Mesenteric fat pad (tissue), 1 donor: Measurements from ENCODE around the gene MYO1D. TPM values are rescaled to one million over a fixed set of nuclear protein-coding genes. Genes with fewer than 3 reads are reported as not detected.
"Not testable (repeated sequence)": the region's sequence is repeated elsewhere in the genome, so short reads cannot be mapped to it uniquely, and the experiment has no call there.

Experiments
- DNase-seq: peaks from one replicate; pipeline ENCODE4 v3.0.0-alpha.2; 2020; ENCODE audit warnings: low spot score
- total RNA-seq: library from RNA; stranded (reverse); fragmentation: NEBNext Ultra II Directional; extraction: Animal tissue kit (Norgen Biotek cat#: 25700); gene quantifications from one replicate; pipeline ENCODE4 v1.2.1, GENCODE V29; 2021
- donor health status: DM: yes; HTN: yes; CAD: no.

The MYO1D gene
- total RNA-seq, 1 donor from 2014 or later: 36.0 TPM

DNA sequence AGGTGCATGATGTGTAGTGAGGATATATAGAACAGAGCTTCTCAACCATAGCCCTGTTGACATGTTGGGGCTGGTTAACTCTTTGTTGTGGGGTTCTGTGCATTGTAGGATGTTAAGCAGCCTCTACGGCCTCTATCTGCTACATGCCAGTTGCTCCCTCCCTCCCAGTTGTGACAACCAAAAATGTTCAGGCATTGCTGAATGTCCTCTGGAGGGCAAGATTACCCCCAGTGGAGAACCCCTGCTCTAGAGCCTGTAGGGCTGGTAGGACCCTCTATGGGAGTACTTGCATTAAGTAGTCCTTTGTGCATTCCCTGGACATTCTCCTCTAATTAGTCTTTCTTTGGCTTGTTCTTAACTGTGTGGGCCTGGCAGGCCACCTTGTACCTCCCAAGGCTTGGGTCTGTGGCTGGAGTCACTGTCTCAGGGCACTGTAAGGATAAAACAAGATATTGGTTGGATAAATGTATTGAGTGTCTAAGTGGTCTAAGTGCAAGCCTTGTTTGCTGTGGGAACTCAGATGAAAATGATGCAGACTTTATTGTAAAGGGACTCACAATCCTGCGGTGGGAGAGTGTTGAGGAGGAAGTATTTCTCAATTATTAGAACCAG is 19.8 kb upstream of the MYO1D start:
- DNase-seq: no peak

GRCh38 chr17:32894245-32894644 is 17.3 kb upstream of the MYO1D start:
- no peak for DNase-seq

DNA sequence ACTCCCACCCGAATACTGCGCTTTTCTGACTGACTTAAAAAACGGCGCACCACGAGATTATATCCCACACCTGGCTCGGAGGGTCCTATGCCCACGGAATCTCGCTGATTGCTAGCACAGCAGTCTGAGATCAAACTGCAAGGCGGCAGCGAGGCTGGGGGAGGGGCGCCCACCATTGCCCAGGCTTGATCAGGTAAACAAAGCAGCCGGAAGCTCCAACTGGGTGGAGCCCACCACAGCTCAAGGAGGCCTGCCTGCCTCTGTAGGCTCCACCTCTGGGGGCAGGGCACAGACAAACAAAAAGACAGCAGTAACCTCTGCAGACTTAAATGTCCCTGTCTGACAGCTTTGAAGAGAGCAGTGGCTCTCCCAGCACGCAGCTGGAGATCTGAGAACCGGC is 10.5 kb upstream of the MYO1D start:
- not testable (repeated sequence) for DNase-seq

GRCh38 chr17:32886951-32887350 is 10.0 kb upstream of the MYO1D start:
- not testable (repeated sequence) for DNase-seq

GRCh38 chr17:32882734-32883133 is 5.8 kb upstream of the MYO1D start:
- DNase-seq: no peak

- DNase-seq: no peak
Measured at GRCh38 chr17:32882029-32882428, 5.1 kb upstream of the MYO1D start.

GRCh38 chr17:32880671-32881453 is 3.9 kb upstream of the MYO1D start:
- no peak for DNase-seq

DNA sequence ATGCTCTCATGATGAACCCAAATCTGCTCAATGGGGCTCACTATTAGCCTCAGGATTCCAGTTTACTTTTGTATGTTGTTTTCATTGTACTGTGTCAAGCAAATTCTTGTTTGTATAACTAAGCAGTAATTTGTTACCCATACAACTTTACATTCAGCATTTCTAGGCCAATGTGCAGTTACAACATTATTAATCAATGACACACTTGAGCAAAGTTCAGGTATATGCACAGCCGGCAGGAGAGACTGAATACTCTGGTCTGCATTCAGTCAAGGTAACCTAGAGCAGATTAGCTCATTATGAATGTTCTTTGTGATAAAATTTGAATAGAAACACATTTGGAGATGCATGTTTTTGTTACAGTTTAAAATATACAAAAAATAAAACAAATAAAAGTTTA is 2.2 kb upstream of the MYO1D start:
- DNase-seq: no peak

GRCh38 chr17:32878211-32878610 is 1.3 kb upstream of the MYO1D start:
- DNase-seq: no peak

DNA sequence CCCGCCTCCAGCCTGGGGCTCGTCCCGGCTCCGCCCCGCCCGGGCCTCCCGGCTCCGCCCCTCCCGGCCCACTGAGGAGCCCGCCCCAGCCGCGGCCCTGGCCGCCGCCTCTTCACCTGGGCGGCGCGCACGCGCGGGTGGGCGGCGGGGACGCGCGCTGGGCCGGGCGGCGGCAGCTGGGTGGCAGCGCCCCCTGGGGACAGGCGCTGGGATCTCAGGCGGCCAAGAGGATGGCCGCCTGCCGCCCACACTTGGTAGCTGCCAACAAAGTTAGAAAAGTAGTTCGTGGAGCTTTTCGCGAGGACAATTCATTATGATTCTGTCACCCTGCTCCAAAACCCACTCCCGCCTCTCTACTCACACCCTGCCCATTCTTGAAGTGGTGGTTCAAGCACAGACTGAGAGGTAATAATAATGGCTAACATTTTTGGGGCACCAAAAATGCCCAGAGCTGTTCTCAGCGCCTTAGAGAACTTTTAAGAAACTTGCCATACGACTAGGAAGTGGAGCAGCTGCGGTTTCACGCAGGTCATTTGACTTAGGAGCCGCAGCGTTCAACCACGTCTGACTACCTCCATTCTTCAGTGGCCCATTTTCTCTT is 340 bp upstream of the MYO1D start:
- DNase-seq: peak; percentile 97

GRCh38 chr17:32875923-32876416 is 954 bp downstream of the MYO1D start:
- DNase-seq: no peak

- DNase-seq: no peak
Measured at GRCh38 chr17:32875230-32875917, 1.6 kb downstream of the MYO1D start.

- DNase-seq: no peak
Measured at GRCh38 chr17:32873114-32873513, 3.8 kb downstream of the MYO1D start.

DNA sequence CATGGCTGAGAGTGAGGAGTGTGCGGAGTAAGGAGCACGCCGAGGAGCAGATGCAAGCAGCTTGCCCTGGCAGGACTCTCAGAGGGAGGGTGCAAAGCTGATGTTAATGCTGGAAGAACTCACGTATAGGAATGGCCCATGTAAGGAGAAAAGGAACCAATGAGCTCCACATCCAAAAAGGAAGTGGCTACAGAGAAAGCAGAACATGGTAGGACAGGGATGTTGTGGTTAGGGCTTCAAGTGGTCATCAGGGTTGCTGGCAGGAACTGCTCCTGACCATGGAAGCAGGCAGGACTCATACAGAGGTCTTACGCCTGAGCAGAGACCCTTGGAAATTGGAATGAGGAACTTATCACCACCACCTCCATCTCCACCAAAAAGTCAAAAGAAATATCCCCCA is 5.2 kb downstream of the MYO1D start:
- DNase-seq: no peak

- no peak for DNase-seq
Measured at GRCh38 chr17:32870969-32871368, 6.0 kb downstream of the MYO1D start.

DNA sequence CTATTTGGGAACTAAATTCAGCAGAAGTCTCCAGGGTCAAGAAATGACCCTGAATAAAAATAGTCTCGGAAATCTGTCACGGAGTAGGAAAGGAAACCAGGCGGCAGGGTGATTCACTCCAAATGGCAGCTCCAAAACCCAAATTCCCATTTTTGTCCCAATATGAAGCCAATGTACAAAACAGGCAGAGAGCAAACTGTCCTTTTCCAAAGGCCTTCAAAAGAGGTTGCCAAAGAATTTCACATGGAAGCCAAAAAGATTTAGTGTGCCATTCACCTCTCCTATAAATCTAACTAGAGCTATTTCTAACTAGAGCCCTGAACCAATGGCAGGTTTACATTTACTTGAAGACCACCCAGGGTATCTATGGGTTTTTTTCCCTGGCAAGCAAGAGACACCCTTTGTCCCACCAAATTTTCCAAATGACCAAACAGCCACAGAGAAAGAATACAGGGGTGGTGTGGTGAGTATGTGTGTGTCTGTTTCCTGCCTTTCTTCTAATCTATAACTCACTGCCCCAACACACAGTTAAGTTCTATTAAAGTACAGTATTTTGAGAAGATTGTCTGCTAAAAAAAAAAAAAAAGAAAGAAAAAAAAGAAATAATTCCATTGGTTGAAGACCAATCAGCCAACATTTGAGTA is 6.8 kb downstream of the MYO1D start:
- DNase-seq: no peak

DNA sequence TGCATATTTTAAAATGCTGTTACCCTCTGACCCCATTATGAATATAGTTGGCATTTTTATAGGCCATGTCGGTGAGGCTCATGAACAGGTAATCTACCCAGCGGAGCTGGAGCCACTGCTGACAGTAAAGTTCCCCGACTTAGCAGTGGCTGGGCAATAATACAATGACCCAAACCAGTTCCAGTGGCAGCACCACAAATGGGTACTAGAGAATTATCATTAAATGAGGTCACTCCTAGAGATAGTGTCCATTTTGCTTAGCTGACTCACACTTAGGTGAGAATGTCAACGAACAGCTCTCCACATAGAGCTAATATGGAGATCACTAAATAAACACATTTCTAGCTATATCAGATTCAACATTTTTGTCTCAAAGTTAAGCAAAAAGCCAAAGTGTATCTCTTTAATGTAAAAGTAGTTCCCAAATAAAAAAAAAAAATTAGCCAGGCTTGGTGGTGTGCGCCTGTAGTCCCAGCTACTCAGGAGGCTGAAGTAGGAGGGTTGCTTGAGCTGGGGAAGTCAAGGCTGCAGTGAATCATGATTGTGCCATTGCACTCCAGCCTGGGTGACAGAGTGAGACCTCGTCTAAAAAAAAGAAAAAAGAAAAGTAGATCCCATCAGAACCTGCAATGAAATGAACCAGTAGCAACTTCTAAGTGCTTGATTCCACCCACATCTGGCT is 7.4 kb downstream of the MYO1D start:
- DNase-seq: no peak

GRCh38 chr17:32865141-32865540 is 11.8 kb downstream of the MYO1D start:
- DNase-seq: no peak

DNA sequence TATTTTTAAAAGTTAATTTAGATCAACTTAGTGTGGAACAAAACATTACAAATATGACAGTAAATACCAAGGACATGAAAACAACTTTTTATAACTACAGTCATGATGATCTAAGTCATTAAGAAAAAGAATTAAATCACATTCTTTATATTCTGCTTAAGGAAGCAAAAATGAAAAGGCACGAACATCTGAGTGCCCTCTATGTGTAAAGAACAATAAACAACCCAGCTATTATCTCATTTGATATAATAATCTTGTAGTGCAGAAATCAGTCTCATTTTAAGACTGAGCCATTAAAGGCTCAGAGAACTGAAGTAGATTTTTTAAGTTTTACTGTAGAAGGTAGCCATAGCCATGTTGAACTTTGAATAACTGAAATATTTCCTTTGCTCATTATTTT is 13.4 kb downstream of the MYO1D start:
- DNase-seq: no peak

- DNase-seq: no peak
Measured at GRCh38 chr17:32862940-32863339, 14.0 kb downstream of the MYO1D start.

GRCh38 chr17:32861981-32862380 is 14.9 kb downstream of the MYO1D start:
- DNase-seq: no peak
